ENCODE results near the gene FLNB.

Gene FLNB

DNA sequence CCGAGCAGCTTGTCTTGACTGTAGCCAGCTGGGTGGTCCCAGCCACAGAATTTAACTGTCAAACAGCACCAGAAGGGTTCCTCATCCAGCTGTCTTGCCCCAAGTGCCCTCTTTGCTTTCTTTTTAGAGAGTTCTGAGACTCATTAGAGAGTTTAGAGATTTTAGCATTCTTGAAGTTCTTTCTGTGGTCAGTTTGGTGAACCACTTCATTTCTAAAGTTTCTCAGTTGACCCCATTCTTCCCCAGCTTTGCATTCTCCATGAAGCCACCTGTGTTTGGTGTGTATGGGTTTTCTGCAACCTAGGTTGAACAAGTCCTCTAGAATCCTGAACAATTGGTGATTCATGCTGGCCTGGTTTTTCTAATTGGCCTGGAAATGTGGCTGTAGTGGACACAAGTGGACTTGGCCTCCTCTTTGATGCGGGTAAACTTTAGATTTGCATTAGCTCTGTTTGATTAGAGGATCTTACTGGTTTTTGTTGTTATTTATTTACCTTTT, 33.7 kb downstream of the FLNB start:
- ChIA-PET POLR2A (interaction anchor here (0.6 kb wide), 1 partner anchor 29 kb away, joined by 8 read pairs; no protein-coding TSS in a partner anchor), CTCF (interaction anchor here (0.8 to 2.1 kb wide), 6 partner anchors 9 to 135 kb away, joined by 3 to 8 read pairs (median 4); partner anchors contain the start of gene FLNB)
- DNase-seq (ENCODE audit: extremely low spot score) = peak; percentile 65
- TF ChIP-seq, protein P1, sequence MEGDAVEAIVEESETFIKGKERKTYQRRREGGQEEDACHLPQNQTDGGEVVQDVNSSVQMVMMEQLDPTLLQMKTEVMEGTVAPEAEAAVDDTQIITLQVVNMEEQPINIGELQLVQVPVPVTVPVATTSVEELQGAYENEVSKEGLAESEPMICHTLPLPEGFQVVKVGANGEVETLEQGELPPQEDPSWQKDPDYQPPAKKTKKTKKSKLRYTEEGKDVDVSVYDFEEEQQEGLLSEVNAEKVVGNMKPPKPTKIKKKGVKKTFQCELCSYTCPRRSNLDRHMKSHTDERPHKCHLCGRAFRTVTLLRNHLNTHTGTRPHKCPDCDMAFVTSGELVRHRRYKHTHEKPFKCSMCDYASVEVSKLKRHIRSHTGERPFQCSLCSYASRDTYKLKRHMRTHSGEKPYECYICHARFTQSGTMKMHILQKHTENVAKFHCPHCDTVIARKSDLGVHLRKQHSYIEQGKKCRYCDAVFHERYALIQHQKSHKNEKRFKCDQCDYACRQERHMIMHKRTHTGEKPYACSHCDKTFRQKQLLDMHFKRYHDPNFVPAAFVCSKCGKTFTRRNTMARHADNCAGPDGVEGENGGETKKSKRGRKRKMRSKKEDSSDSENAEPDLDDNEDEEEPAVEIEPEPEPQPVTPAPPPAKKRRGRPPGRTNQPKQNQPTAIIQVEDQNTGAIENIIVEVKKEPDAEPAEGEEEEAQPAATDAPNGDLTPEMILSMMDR (IDR thresholded peaks at IDR 0.05; ENCODE audit: control extremely low read depth, extremely low read depth, low read depth, missing control alignments) = no peak

DNA sequence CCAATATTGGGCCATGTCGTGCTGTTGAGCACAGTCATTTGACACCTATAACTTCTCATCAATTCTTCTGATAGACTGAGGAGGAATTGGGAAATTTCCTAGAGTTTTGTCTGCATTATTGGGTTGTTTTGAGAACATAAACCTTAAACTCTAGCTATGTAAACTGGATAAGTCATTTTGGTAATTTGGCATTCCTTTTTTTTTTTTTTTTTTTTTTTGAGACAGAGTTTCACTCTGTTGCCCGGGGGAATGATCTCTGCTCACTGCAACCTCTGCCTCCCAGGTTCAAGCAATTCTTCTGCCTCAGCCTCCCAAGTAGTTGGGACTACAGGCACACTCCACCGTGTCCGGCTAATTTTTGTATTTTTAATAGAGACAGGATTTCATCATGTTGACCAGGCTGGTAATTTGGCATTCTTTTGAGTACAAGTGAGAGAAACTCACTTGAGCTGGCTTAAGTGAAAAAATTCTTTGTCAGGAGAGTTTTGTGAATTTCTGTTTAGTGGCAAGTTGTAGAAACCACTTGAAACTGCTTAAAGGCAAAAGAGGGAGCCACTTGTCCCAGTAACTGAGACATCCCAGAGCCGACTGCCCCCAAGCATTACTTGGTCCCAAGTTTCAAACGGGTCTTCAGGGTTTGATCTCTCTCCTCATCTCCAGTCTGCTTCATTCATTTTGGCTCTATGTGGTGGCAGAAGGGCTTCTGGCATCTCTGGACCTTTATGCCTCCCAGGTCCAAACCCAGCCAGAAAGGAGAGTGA, 34.9 kb downstream of the FLNB start:
- POLR2A ChIA-PET = interaction anchor here (0.7 kb wide), 1 partner anchor 68 kb away, joined by 4 read pairs; no protein-coding TSS in a partner anchor
- TF ChIP-seq, protein P1 (IDR thresholded peaks at IDR 0.05; ENCODE audit: control extremely low read depth, extremely low read depth, low read depth, missing control alignments) = no peak
- CTCF ChIA-PET = interaction anchor here (0.6 to 2.1 kb wide), 5 partner anchors 11 to 134 kb away, joined by 3 to 8 read pairs (median 3); no protein-coding TSS in a partner anchor
- no peak for DNase-seq (ENCODE audit: extremely low spot score)

DNA sequence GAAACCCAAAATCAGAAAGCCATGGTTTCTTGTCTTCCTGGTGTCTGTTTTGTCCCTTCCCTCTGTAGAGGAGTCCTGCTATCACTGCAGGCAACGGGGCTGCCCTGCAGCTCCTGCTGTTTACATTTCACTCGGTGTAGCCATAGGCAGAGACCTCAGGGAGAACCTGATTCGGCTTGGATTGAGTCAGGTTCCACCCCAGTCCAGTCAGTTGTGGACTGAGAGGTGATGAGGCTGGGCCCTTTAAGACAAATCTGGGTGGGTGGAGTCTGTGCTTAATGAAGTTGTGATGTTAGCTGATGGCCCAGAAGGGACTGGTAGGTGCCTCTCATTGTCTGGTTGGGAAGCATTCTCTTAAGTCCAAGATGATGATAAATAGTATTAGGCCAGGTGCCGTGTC, 35.7 kb downstream of the FLNB start:
- ChIA-PET POLR2A (no interaction called here), CTCF (interaction anchor here (1.1 to 1.5 kb wide), 4 partner anchors 9 to 123 kb away, joined by 3 read pairs; no protein-coding TSS in a partner anchor)
- no peak for DNase-seq (ENCODE audit: extremely low spot score)
- TF ChIP-seq, protein P1 (IDR thresholded peaks at IDR 0.05; ENCODE audit: control extremely low read depth, extremely low read depth, low read depth, missing control alignments) = no peak

- ChIA-PET CTCF (interaction anchor here (0.8 to 1.5 kb wide), 4 partner anchors 10 to 122 kb away, joined by 3 to 4 read pairs (median 3); no protein-coding TSS in a partner anchor), POLR2A (no interaction called here)
- TF ChIP-seq, protein P1 (IDR thresholded peaks at IDR 0.05; ENCODE audit: control extremely low read depth, extremely low read depth, low read depth, missing control alignments) = no peak
- no peak for DNase-seq (ENCODE audit: extremely low spot score)
Measured at GRCh38 chr3:58044691-58045483, 36.7 kb downstream of the FLNB start.

DNA sequence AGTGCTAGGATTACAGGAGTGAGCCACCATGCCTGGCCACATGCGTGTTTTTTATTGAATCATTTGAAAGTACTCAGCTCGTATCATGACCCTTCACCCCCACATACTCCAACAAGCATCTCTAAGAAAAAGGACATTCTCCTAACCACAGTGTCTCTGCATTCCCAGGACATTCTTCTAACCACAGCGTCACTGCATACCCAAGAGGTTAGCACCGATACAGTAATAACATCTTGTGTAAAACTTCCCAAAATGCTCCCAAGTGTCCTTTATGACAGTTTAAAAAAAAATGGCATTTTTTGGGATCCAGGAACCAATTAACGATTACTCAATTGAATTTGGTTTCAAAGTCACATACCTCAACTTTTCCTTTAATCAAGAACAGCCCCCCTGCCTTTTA, 39.6 kb downstream of the FLNB start:
- TF ChIP-seq, protein P1 (IDR thresholded peaks at IDR 0.05; ENCODE audit: control extremely low read depth, extremely low read depth, low read depth, missing control alignments) = no peak
- POLR2A ChIA-PET = no interaction called here
- CTCF ChIA-PET = interaction anchor here (0.8 kb wide), 1 partner anchor 40 kb away, joined by 3 read pairs; the partner anchor contains the start of gene FLNB
- DNase-seq (ENCODE audit: extremely low spot score) = no peak

- ChIA-PET POLR2A (no interaction called here), CTCF (interaction anchor here (1.2 kb wide), 1 partner anchor 28 kb away, joined by 3 read pairs; no protein-coding TSS in a partner anchor)
- TF ChIP-seq, protein P1 (IDR thresholded peaks at IDR 0.05; ENCODE audit: control extremely low read depth, extremely low read depth, low read depth, missing control alignments) = no peak
- no peak for DNase-seq (ENCODE audit: extremely low spot score)
Measured at GRCh38 chr3:58048301-58048700, 40.1 kb downstream of the FLNB start.
